Measurements from ENCODE around the gene OR10H4.
"Not testable (repeated sequence)": the region's sequence is repeated elsewhere in the genome, so short reads cannot be mapped to it uniquely, and the experiment has no call there.

The OR10H4 gene

GRCh38 chr19:15948223-15949058 is at the start of gene OR10H4:
TSS of gene OR10H4 (plus strand) at chr19:15949008. CDS start at chr19:15949008, 0 bp downstream.
- no peak for DNase-seq (ENCODE audit: low spot score)

- DNase-seq (ENCODE audit: low spot score): not testable (repeated sequence)
Measured at GRCh38 chr19:15899561-15899960, 49.2 kb upstream of the OR10H4 start.

- not testable (repeated sequence) for DNase-seq (ENCODE audit: low spot score)
Measured at GRCh38 chr19:15900032-15900431, 48.8 kb upstream of the OR10H4 start.

- no peak for DNase-seq (ENCODE audit: low spot score)
Measured at GRCh38 chr19:15900504-15900903, 48.3 kb upstream of the OR10H4 start.

- no peak for DNase-seq (ENCODE audit: low spot score)
Measured at GRCh38 chr19:15902254-15902653, 46.6 kb upstream of the OR10H4 start.

- not testable (repeated sequence) for DNase-seq (ENCODE audit: low spot score)
Measured at GRCh38 chr19:15902898-15903297, 45.9 kb upstream of the OR10H4 start.

GRCh38 chr19:15905026-15905425 is 43.8 kb upstream of the OR10H4 start:
- DNase-seq (ENCODE audit: low spot score): no peak

GRCh38 chr19:15911599-15912235 is 37.1 kb upstream of the OR10H4 start:
- DNase-seq (ENCODE audit: low spot score): no peak

GRCh38 chr19:15913384-15913783 is 35.4 kb upstream of the OR10H4 start:
- no peak for DNase-seq (ENCODE audit: low spot score)

- no peak for DNase-seq (ENCODE audit: low spot score)
Measured at GRCh38 chr19:15913830-15914229, 35.0 kb upstream of the OR10H4 start.

GRCh38 chr19:15915109-15915508 is 33.7 kb upstream of the OR10H4 start:
- no peak for DNase-seq (ENCODE audit: low spot score)

GRCh38 chr19:15919243-15919642 is 29.6 kb upstream of the OR10H4 start:
- DNase-seq (ENCODE audit: low spot score): no peak

- DNase-seq (ENCODE audit: low spot score): no peak
Measured at GRCh38 chr19:15922021-15922420, 26.8 kb upstream of the OR10H4 start.

GRCh38 chr19:15923702-15924101 is 25.1 kb upstream of the OR10H4 start:
- no peak for DNase-seq (ENCODE audit: low spot score)

- DNase-seq (ENCODE audit: low spot score): no peak
Measured at GRCh38 chr19:15926484-15926883, 22.3 kb upstream of the OR10H4 start.

- no peak for DNase-seq (ENCODE audit: low spot score)
Measured at GRCh38 chr19:15928321-15928720, 20.5 kb upstream of the OR10H4 start.

GRCh38 chr19:15933761-15934331 is 15.0 kb upstream of the OR10H4 start:
- DNase-seq (ENCODE audit: low spot score): not testable (repeated sequence)

GRCh38 chr19:15934332-15935078 is 14.3 kb upstream of the OR10H4 start, which contains the start of gene CYP4F11:
TSS of gene CYP4F11 (minus strand) at chr19:15934529. CDS start at chr19:15934408, 121 bp downstream.
- DNase-seq (ENCODE audit: low spot score): no peak

GRCh38 chr19:15935167-15935702 is 13.6 kb upstream of the OR10H4 start:
- no peak for DNase-seq (ENCODE audit: low spot score)

- DNase-seq (ENCODE audit: low spot score): no peak
Measured at GRCh38 chr19:15936173-15936572, 12.6 kb upstream of the OR10H4 start.

- no peak for DNase-seq (ENCODE audit: low spot score)
Measured at GRCh38 chr19:15936950-15937349, 11.9 kb upstream of the OR10H4 start.

GRCh38 chr19:15937771-15938170 is 11.0 kb upstream of the OR10H4 start:
- DNase-seq (ENCODE audit: low spot score): no peak

All from activated CD4-positive, alpha-beta T cell treated with anti-CD3 and anti-CD28 coated beads, Interleukin-2, Interleukin-4, amounts not matched to agents 100 ng/mL and 50 ng/mL, durations not matched to agents 16 hours and 8 hours (primary cell).